HUES64 (cell line): Measurements from ENCODE around the gene BAIAP2.
"Not testable (repeated sequence)": the region's sequence is repeated elsewhere in the genome, so short reads cannot be mapped to it uniquely, and the experiment has no call there.

ENCODE experiments used
- H3K27ac ChIP-seq: 2 replicates; pipeline ENCODE4 v1.7.0; 2013; ENCODE audit warnings: low read depth, low read length, inconsistent platforms
- H3K27me3 ChIP-seq: 2 replicates; pipeline ENCODE4 v1.6.1; 2013; ENCODE audit warnings: mild to moderate bottlenecking, low read length; ENCODE audit not compliant: insufficient read depth
- H3K36me3 ChIP-seq: 2 replicates; pipeline ENCODE4 v1.6.1; 2013; ENCODE audit warnings: mild to moderate bottlenecking, low read length; ENCODE audit not compliant: insufficient read depth
- H3K4me1 ChIP-seq: 2 replicates; pipeline ENCODE4 v1.6.1; 2013; ENCODE audit warnings: mild to moderate bottlenecking, low read length, moderate library complexity; ENCODE audit not compliant: insufficient read depth
- H3K4me3 ChIP-seq: 2 replicates; pipeline ENCODE4 v1.5.1; 2013; ENCODE audit warnings: mild to moderate bottlenecking, low read length, moderate library complexity
- H3K9ac ChIP-seq: 2 replicates; pipeline ENCODE4 v1.6.1; 2013; ENCODE audit warnings: mild to moderate bottlenecking, low read depth, low read length
- H3K9me3 ChIP-seq: 2 replicates; pipeline ENCODE4 v1.6.1; 2013; ENCODE audit warnings: low read depth, low read length; ENCODE audit not compliant: insufficient read depth
- WGBS: fragments of 150-250, 120-280 bp; methylation state at CpG from one replicate; pipeline ENCODE4 v1.1.7; 2013; ENCODE audit warnings: missing lambda C conversion rate; 5-methylcytosine and 5-hydroxymethylcytosine counted together

BAIAP2 gene

GRCh38 chr17:81146208-81146607 is 111.3 kb downstream of the BAIAP2 start:
- H3K4me3 ChIP-seq, H3K27me3 ChIP-seq, H3K4me1 ChIP-seq, H3K9me3 ChIP-seq, H3K9ac ChIP-seq, H3K36me3 ChIP-seq, H3K27ac ChIP-seq: not testable (repeated sequence)
- 84% methylated on average over 9 of the region's 10 CpGs for WGBS

GRCh38 chr17:81147701-81148100 is 112.8 kb downstream of the BAIAP2 start:
- H3K4me1 ChIP-seq: no peaks in the 10 kb centered on the region
- H3K9ac ChIP-seq: no peak overlapping the region
- H3K9me3 ChIP-seq: no peaks in the 10 kb centered on the region
- no peak overlapping the region for H3K27ac ChIP-seq
- no peak overlapping the region for H3K4me3 ChIP-seq
- no peaks in the 10 kb centered on the region for H3K36me3 ChIP-seq
- WGBS: 91% methylated on average over 7 of the region's 10 CpGs
- no peaks in the 10 kb centered on the region for H3K27me3 ChIP-seq

GRCh38 chr17:81148571-81148970 is 113.6 kb downstream of the BAIAP2 start:
- Histone ChIP-seq H3K36me3 (no peaks in the 10 kb centered on the region), H3K27me3 (no peaks in the 10 kb centered on the region), H3K4me3 (no peak overlapping the region), H3K4me1 (no peaks in the 10 kb centered on the region), H3K9ac (no peak overlapping the region), H3K9me3 (no peaks in the 10 kb centered on the region), H3K27ac (no peak overlapping the region)
- 92% methylated on average over 15 of the region's 15 CpGs for WGBS

GRCh38 chr17:81148986-81149533 is 114.1 kb downstream of the BAIAP2 start:
- Histone ChIP-seq H3K9ac (no peak overlapping the region), H3K36me3 (no peaks in the 10 kb centered on the region), H3K4me3 (no peak overlapping the region), H3K4me1 (no peaks in the 10 kb centered on the region), H3K27me3 (no peaks in the 10 kb centered on the region), H3K9me3 (no peaks in the 10 kb centered on the region), H3K27ac (no peak overlapping the region)
- WGBS: 90% methylated on average over 14 of the region's 14 CpGs

- no peaks in the 10 kb centered on the region for H3K27me3 ChIP-seq
- WGBS: 92% methylated on average over 14 of the region's 14 CpGs
- no peak overlapping the region for H3K27ac ChIP-seq
- no peaks in the 10 kb centered on the region for H3K9me3 ChIP-seq
- no peaks in the 10 kb centered on the region for H3K36me3 ChIP-seq
- no peaks in the 10 kb centered on the region for H3K4me1 ChIP-seq
- no peak overlapping the region for H3K4me3 ChIP-seq
- H3K9ac ChIP-seq: no peak overlapping the region
These were observed 115.6 kb downstream of the BAIAP2 start for GRCh38 chr17:81150377-81151077.

GRCh38 chr17:81151278-81151677 is 116.3 kb downstream of the BAIAP2 start:
- H3K9ac ChIP-seq: no peak overlapping the region
- no peaks in the 10 kb centered on the region for H3K27me3 ChIP-seq
- H3K4me1 ChIP-seq: no peaks in the 10 kb centered on the region
- no peak overlapping the region for H3K27ac ChIP-seq
- H3K9me3 ChIP-seq: no peaks in the 10 kb centered on the region
- WGBS: 91% methylated on average over 12 of the region's 13 CpGs
- H3K36me3 ChIP-seq: no peaks in the 10 kb centered on the region
- H3K4me3 ChIP-seq: no peak overlapping the region

- Histone ChIP-seq H3K4me1 (no peaks in the 10 kb centered on the region), H3K9me3 (no peaks in the 10 kb centered on the region), H3K27me3 (no peaks in the 10 kb centered on the region), H3K27ac (no peak overlapping the region), H3K4me3 (no peak overlapping the region), H3K9ac (no peak overlapping the region), H3K36me3 (no peaks in the 10 kb centered on the region)
- 80% methylated on average over 7 of the region's 8 CpGs for WGBS
These were observed 117.4 kb downstream of the BAIAP2 start for GRCh38 chr17:81152288-81152828.

GRCh38 chr17:81153340-81153803 is 118.4 kb downstream of the BAIAP2 start:
- Histone ChIP-seq H3K36me3 (no peaks in the 10 kb centered on the region), H3K9me3 (no peaks in the 10 kb centered on the region), H3K4me3 (no peak overlapping the region), H3K9ac (no peak overlapping the region), H3K27me3 (no peaks in the 10 kb centered on the region), H3K4me1 (no peaks in the 10 kb centered on the region), H3K27ac (no peak overlapping the region)
- WGBS: 93% methylated on average over 17 of the region's 17 CpGs

GRCh38 chr17:81154016-81154415 is 119.1 kb downstream of the BAIAP2 start:
- not testable (repeated sequence) for H3K36me3 ChIP-seq, H3K9me3 ChIP-seq, H3K9ac ChIP-seq, H3K27ac ChIP-seq, H3K4me3 ChIP-seq, H3K4me1 ChIP-seq, H3K27me3 ChIP-seq
- 95% methylated on average over 9 of the region's 9 CpGs for WGBS

- Histone ChIP-seq H3K36me3 (no peaks in the 10 kb centered on the region), H3K27me3 (no peaks in the 10 kb centered on the region), H3K9me3 (no peaks in the 10 kb centered on the region), H3K9ac (no peak overlapping the region), H3K4me3 (no peak overlapping the region), H3K4me1 (no peaks in the 10 kb centered on the region), H3K27ac (no peak overlapping the region)
- 94% methylated on average over 18 of the region's 18 CpGs for WGBS
These were observed 120.0 kb downstream of the BAIAP2 start for GRCh38 chr17:81154961-81155360.

GRCh38 chr17:81156866-81157805 is 122.2 kb downstream of the BAIAP2 start:
- Histone ChIP-seq H3K9me3 (no peaks in the 10 kb centered on the region), H3K4me1 (no peaks in the 10 kb centered on the region), H3K36me3 (no peaks in the 10 kb centered on the region), H3K9ac (no peak overlapping the region; the same call in 1 of the 2 replicates), H3K4me3 (no peak overlapping the region), H3K27me3 (no peaks in the 10 kb centered on the region), H3K27ac (no peak overlapping the region)
- WGBS: 92% methylated on average over 38 of the region's 38 CpGs
